ENCODE measurements around the gene UHRF1. TPM values are rescaled to one million over a fixed set of nuclear protein-coding genes. Genes with fewer than 3 reads are reported as not detected.

Gene UHRF1
- total RNA-seq, 1 donor from 2014 or later, result 0.90 TPM

DNA sequence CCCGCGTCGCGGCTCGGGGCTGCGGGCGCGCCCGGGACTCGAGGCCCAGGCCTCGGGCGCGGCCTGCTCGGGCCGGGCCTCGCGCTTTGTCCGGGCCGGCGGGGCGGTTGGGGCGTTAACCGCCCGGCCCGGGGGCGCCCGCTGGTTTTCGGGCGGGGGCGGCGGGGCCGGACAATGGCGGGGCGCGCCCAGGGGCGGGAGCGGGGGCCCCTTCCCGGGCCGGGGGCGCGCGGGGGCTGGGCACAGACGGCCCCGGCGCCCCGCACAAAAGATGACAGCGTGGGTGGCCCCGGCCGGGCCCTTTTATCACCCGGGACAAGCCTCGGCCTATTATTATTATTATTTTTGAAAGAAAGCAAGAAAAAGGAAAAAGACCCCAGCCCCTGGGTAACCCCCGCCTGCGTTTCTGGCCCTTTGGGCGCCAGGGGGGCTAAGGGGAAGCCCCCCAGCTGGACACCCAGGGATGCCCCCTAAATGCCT lies 60.0 kb downstream of the UHRF1 start:
- H3K27ac ChIP-seq, result no peak overlapping the region
- intact Hi-C loops (cut with DNase I), result no loop called here
- no peaks in the 10 kb centered on the region for H3K27me3 ChIP-seq
- H3K36me3 ChIP-seq, result no peaks in the 10 kb centered on the region
- H3K4me1 ChIP-seq, result peaks cover 27% of the 10 kb centered on the region
- H3K4me3 ChIP-seq, result peak overlapping the region; percentile 64
- ATAC-seq (no peak), DNase-seq (no peak)
- TF ChIP-seq, protein P1, sequence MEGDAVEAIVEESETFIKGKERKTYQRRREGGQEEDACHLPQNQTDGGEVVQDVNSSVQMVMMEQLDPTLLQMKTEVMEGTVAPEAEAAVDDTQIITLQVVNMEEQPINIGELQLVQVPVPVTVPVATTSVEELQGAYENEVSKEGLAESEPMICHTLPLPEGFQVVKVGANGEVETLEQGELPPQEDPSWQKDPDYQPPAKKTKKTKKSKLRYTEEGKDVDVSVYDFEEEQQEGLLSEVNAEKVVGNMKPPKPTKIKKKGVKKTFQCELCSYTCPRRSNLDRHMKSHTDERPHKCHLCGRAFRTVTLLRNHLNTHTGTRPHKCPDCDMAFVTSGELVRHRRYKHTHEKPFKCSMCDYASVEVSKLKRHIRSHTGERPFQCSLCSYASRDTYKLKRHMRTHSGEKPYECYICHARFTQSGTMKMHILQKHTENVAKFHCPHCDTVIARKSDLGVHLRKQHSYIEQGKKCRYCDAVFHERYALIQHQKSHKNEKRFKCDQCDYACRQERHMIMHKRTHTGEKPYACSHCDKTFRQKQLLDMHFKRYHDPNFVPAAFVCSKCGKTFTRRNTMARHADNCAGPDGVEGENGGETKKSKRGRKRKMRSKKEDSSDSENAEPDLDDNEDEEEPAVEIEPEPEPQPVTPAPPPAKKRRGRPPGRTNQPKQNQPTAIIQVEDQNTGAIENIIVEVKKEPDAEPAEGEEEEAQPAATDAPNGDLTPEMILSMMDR (IDR thresholded peaks at IDR 0.05), result no peak
- no peaks in the 10 kb centered on the region for H3K9me3 ChIP-seq

DNA sequence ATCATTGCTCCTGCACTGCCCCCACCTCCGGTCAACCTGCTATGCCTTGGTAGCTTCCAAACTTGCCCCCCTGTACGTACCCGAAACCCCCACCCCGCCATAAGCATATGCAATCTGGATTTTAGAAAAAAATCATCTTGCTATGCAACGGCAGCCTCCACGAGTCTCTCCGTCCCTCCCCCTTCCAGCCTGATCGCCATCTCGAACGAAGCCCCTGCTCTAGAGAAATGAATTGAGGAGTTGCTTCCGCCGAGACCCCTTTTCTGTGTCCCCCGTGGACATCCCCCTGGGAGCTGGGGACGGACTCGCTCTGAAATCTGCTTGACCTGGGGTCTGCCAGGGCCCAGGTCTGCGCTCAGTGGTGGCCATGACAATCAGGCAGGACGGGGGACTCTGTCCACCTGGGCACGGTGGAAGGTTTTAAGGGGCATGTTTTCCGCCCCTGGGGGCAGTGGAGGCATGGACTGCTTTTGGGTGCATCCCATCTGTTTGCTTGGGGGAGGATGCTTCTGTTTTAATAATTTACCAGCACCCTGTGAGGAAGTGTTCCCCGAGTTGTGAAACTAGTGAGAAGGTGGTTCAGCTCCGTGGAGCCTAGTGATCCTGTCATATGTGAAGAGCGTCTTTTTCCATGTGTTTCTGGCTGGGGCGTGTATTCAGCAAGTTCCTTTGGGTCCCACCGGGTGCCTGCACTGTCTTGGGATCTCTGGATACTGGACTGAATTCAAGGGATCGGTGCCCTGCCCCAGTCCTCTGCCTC lies 60.7 kb downstream of the UHRF1 start:
- no peak for ATAC-seq
- H3K4me3 ChIP-seq, result peak overlapping the region; percentile 64
- H3K27me3 ChIP-seq, result no peaks in the 10 kb centered on the region
- TF ChIP-seq, protein P1 (IDR thresholded peaks at IDR 0.05), result no peak
- intact Hi-C loops (cut with DNase I), result no loop called here
- H3K9me3 ChIP-seq, result no peaks in the 10 kb centered on the region
- H3K4me1 ChIP-seq, result peaks cover 33% of the 10 kb centered on the region
- H3K36me3 ChIP-seq, result no peaks in the 10 kb centered on the region
- DNase-seq, result no peak
- peak overlapping the region; percentile 53 for H3K27ac ChIP-seq

DNA sequence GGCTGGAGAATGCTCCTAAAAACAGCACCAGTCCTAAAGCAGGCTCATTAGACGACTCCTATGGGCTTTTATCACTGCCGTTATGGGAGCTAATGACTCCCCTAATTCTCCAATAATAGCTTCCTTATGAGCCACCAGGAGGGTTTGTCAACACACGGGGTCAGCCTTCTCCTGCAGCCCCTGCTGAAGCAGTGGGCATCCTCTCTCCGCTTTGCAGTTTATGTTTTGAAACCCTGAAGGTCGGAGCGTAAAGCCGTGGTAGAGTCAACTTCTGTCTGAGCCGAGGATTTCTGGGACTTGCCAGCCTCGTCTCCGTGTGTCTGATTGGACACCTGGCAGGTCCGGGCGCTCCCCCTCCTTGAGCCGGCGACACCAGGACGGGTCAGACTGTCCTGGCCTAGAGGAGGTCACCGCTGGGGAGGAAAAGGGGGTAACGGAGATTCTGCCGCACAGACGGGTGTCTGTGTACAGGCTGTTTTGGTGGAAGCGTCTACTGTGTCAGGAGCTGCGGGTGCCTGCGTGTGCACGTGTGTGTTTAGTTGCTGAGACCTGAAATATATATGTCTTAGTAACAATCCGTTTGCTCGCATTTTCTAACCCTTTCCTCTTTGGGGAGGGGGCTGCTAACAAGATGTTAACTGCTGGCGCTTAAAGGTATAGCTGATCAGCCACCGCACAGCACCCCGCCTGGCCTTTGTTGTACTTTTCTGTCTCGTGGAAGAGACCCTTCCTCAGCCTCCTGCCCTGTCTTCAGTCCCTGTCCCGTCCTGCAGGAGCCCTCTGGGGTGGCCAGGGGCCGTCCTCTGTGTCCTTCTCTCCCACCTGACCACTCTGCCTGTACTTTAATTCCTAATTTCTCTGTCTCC lies 61.5 kb downstream of the UHRF1 start:
- intact Hi-C loops (cut with DNase I), result no loop called here
- ATAC-seq (no peak), DNase-seq (no peak)
- H3K9me3 ChIP-seq, result no peaks in the 10 kb centered on the region
- H3K27ac ChIP-seq, result no peak overlapping the region
- H3K27me3 ChIP-seq, result no peaks in the 10 kb centered on the region
- no peaks in the 10 kb centered on the region for H3K36me3 ChIP-seq
- TF ChIP-seq, protein P1 (IDR thresholded peaks at IDR 0.05), result no peak
- peak overlapping the region; percentile 64 for H3K4me3 ChIP-seq
- peaks cover 41% of the 10 kb centered on the region for H3K4me1 ChIP-seq

DNA sequence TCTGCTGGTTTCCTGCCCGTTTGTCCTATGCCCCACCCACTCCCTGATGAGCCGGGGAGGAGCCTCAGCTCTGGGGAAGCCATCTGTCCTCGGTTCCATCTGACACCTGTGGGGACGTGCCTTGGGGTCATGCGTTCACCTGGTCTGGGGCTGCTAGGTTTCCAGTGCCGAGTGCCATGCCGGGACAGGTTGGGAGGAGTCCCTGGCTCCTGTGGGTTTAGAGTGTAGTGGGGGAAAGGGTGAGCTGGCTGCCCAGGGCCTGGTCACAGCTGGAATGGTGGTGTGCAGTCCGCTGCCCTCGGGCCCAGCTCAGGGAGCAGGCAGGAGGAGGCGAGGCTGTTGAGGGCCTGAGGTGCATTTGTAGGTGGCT lies 62.1 kb downstream of the UHRF1 start:
- Histone ChIP-seq H3K27ac (no peak overlapping the region), H3K27me3 (no peaks in the 10 kb centered on the region), H3K9me3 (no peaks in the 10 kb centered on the region), H3K36me3 (no peaks in the 10 kb centered on the region), H3K4me1 (peaks cover 47% of the 10 kb centered on the region), H3K4me3 (peak overlapping the region; percentile 64)
- DNase-seq (no peak), ATAC-seq (no peak)
- TF ChIP-seq, protein P1 (IDR thresholded peaks at IDR 0.05), result no peak
- intact Hi-C loops (cut with DNase I), result no loop called here

DNA sequence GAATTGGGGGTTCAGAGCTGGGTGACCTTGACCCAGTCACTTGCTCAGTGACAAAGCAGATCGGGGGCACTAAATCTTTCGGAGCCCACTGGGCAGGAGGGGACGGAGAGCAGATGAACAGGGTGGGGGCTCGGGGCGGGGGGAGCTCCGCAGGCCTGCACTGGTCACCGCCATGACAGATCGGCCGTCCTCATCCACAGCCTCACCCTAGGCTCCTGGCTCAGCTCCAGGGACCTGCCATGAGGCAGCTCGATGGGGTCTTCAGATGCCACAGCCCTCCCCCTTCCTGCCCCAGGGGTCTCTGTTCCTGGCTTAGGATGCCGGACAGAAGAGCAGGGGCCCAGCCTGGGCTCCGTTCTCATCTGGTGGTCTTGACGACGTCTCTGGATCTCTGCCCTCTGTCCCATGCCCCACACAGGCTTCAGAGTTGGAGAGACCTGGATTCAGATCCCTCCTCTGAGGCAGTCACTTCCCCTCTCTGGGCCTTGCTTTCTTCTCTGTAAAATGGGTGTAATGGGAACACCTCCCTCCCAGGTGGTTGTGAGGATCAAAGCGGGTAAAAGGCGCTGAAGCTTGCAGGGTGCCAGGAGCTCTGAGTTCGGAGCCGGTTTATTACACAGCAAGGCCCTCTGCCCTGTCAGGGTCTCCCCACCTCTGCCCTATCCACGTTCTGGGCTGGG lies 62.7 kb downstream of the UHRF1 start:
- Histone ChIP-seq H3K4me3 (no peak overlapping the region), H3K4me1 (peaks cover 52% of the 10 kb centered on the region), H3K36me3 (no peaks in the 10 kb centered on the region), H3K27me3 (no peaks in the 10 kb centered on the region), H3K27ac (no peak overlapping the region), H3K9me3 (no peaks in the 10 kb centered on the region)
- DNase-seq (no peak), ATAC-seq (no peak)
- TF ChIP-seq, protein P1 (IDR thresholded peaks at IDR 0.05), result no peak
- intact Hi-C loops (cut with DNase I), result no loop called here

All from upper lobe of right lung (tissue), 1 donor.